A549 (cell line): Measurements from ENCODE around the gene FAM200C. TPM values are rescaled to one million over a fixed set of nuclear protein-coding genes. Genes with fewer than 3 reads are reported as not detected.

Source experiments
- ATAC-seq, 2 experiments: fragments of 200-7000 bp in 1 of 2; fragments of >200 bp in 1 of 2; cut with Nextera tagmentation in 1 of 2; cut with Tn5 transposase in 1 of 2; 3 replicates each; pipeline versions ENCODE4 v1.8.0 to v1.9.1; 2018 to 2020; ENCODE audit warnings: mild to moderate bottlenecking in 1 of 2, moderate library complexity in 1 of 2
- CTCF ChIA-PET: fragments of 300-600 bp; sonication (Branson Sonifier 250); formaldehyde crosslinking; extraction: SDS; loops from one replicate; lab custom pipeline; 2021; ENCODE audit warnings: antibody characterized with exemption, inconsistent platforms; lab: Yijun Ruan, JAX
- POLR2A ChIA-PET: fragments of 350-600 bp; formaldehyde crosslinking; extraction: SDS; loops from one replicate; lab custom pipeline; 2021; ENCODE audit warnings: antibody characterized with exemption, inconsistent platforms; lab: Yijun Ruan, JAX
- DNase-seq, 2 experiments: peaks; one replicate each; pipeline versions ENCODE4 v3.0.0 to v3.0.0-alpha.2; 2011 to 2016; ENCODE audit warnings: low read depth in 1 of 2, low spot score in 1 of 2
- FAIRE-seq: peaks from 2 replicates; lab custom pipeline; 2011; peaks lifted over from hg19 to GRCh38; lab: Jason Lieb, UNC
- H3K27ac ChIP-seq, 2 experiments: fragments of >200 bp; sonication (Bioruptor Twin); formaldehyde crosslinking; 3 replicates each; pipeline ENCODE4 v1.5.1; 2016 to 2017
- H3K4me1 ChIP-seq: fragments of >200 bp; sonication (Bioruptor Twin); formaldehyde crosslinking; 3 replicates; pipeline ENCODE4 v1.6.1; 2016
- H3K4me2 ChIP-seq: fragments of >200 bp; sonication (Bioruptor Twin); formaldehyde crosslinking; 3 replicates; pipeline ENCODE4 v1.6.1; 2016
- H3K4me3 ChIP-seq: fragments of >200 bp; sonication (Bioruptor Twin); formaldehyde crosslinking; 3 replicates; pipeline ENCODE4 v1.5.1; 2016
- H3K9me3 ChIP-seq: fragments of >200 bp; sonication (Bioruptor Twin); formaldehyde crosslinking; 3 replicates; pipeline ENCODE4 v1.6.1; 2016
- CHD2 ChIP-seq: fragments of 150-350 bp; IDR thresholded peaks from 2 replicates; pipeline ENCODE4 v1.6.1; 2014; ENCODE audit warnings: low read length; ENCODE audit not compliant: partially characterized antibody
- CHD4 ChIP-seq: fragments of 200-600 bp; sonication (generic); IDR thresholded peaks from 2 replicates; pipeline ENCODE4 v1.6.1; 2016; ENCODE audit warnings: antibody characterized with exemption, mild to moderate bottlenecking, borderline replicate concordance
- EHMT2 ChIP-seq: fragments of 200-600 bp; sonication (generic); IDR thresholded peaks from 2 replicates; pipeline ENCODE4 v1.6.1; 2016; ENCODE audit warnings: antibody characterized with exemption, low read depth, mild to moderate bottlenecking, moderate library complexity
- EP300 ChIP-seq, 2 experiments: fragments of >200 bp; sonication (Bioruptor Twin); formaldehyde crosslinking; IDR thresholded peaks; 2 replicates in 1 of 2; 3 replicates in 1 of 2; pipeline ENCODE4 v1.6.1; 2016 to 2017
- FOXS1 ChIP-seq: fragments of 250-450 bp; sonication (Bioruptor Pico); IDR thresholded peaks from 2 replicates; pipeline ENCODE4 v1.5.0; 2020; ENCODE audit warnings: mild to moderate bottlenecking, moderate library complexity
- GATA3 ChIP-seq: IDR thresholded peaks from 2 replicates; pipeline ENCODE4 v1.6.1; 2012; ENCODE audit warnings: borderline replicate concordance
- HOXA7 ChIP-seq: fragments of 250-450 bp; sonication (Bioruptor Pico); IDR thresholded peaks from 2 replicates; pipeline ENCODE4 v1.5.0; 2020; ENCODE audit warnings: mild to moderate bottlenecking, moderate library complexity
- HOXB13 ChIP-seq: fragments of 250-450 bp; sonication (Bioruptor Pico); IDR thresholded peaks from 2 replicates; pipeline ENCODE4 v1.5.0; 2020; ENCODE audit warnings: low read depth, mild to moderate bottlenecking, moderate library complexity
- JUN ChIP-seq, 2 experiments: fragments of >200 bp; sonication (Bioruptor Twin); formaldehyde crosslinking; IDR thresholded peaks; 2 replicates in 1 of 2; 3 replicates in 1 of 2; pipeline ENCODE4 v1.6.1; 2016 to 2017
- JUNB ChIP-seq: fragments of >200 bp; sonication (Bioruptor Twin); formaldehyde crosslinking; IDR thresholded peaks from 2 replicates; pipeline ENCODE4 v1.6.1; 2016
- NFE2L2 ChIP-seq: fragments of 150-350 bp; conservative IDR thresholded peaks from 2 replicates; pipeline ENCODE4 v1.6.1; 2014; ENCODE audit warnings: low read length
- NR3C1 ChIP-seq: fragments of >200 bp; sonication (Bioruptor Twin); formaldehyde crosslinking; IDR thresholded peaks from 3 replicates; pipeline ENCODE4 v1.6.1; 2017
- PBX3 ChIP-seq: IDR thresholded peaks from 2 replicates; pipeline ENCODE4 v1.6.1; 2012
- POLR2A ChIP-seq: IDR thresholded peaks from 2 replicates; pipeline ENCODE4 v1.6.1; 2012; ENCODE audit warnings: mild to moderate bottlenecking, low read length
- POLR2AphosphoS2 ChIP-seq: conservative IDR thresholded peaks from 2 replicates; pipeline ENCODE4 v1.6.1; 2012; ENCODE audit warnings: low read length, improper control_type of control experiment, inconsistent platforms
- RAD21 ChIP-seq, 2 experiments: fragments of >200 bp in 1 of 2; sonication (Bioruptor Twin) in 1 of 2; formaldehyde crosslinking in 1 of 2; IDR thresholded peaks in 1 of 2; conservative IDR thresholded peaks in 1 of 2; 2 replicates in 1 of 2; 3 replicates in 1 of 2; pipeline ENCODE4 v1.6.1; 2012 to 2018; ENCODE audit warnings: inconsistent platforms in 1 of 2
- RCOR1 ChIP-seq: fragments of 150-350 bp; IDR thresholded peaks from 2 replicates; pipeline ENCODE4 v1.6.1; 2014; ENCODE audit warnings: antibody characterized with exemption, low read length, low read depth
- REST ChIP-seq: fragments of 200-600 bp; sonication (generic); IDR thresholded peaks from 2 replicates; pipeline ENCODE4 v1.6.1; 2016; ENCODE audit warnings: antibody characterized with exemption, mild to moderate bottlenecking, moderate library complexity
- SMC3 ChIP-seq: fragments of >200 bp; sonication (Bioruptor Twin); formaldehyde crosslinking; IDR thresholded peaks from 3 replicates; pipeline ENCODE4 v1.6.1; 2018; ENCODE audit warnings: inconsistent platforms
- SREBF2 ChIP-seq: fragments of 450-650 bp; IDR thresholded peaks from 2 replicates; pipeline ENCODE4 v1.6.1; 2014; ENCODE audit warnings: mild to moderate bottlenecking, moderate library complexity
- TP53 ChIP-seq: fragments of 250-450 bp; sonication (Bioruptor Pico); IDR thresholded peaks from 2 replicates; pipeline ENCODE4 v1.5.0; 2021; ENCODE audit warnings: mild to moderate bottlenecking, moderate library complexity
- ZC3H11A ChIP-seq: fragments of 450-650 bp; IDR thresholded peaks from 2 replicates; pipeline ENCODE4 v1.6.1; 2014; ENCODE audit warnings: antibody characterized with exemption, mild to moderate bottlenecking
- ZSCAN20 ChIP-seq: fragments of 250-450 bp; sonication (Bioruptor Pico); IDR thresholded peaks from 2 replicates; pipeline ENCODE4 v1.8.0; 2022; ENCODE audit warnings: mild to moderate bottlenecking, moderate library complexity
- WGBS: methylation state at CpG from one replicate; pipeline ENCODE4 v1.1.6; 2017; ENCODE audit errors: missing lambda C conversion rate; 5-methylcytosine and 5-hydroxymethylcytosine counted together
- polyA plus RNA-seq, 4 experiments: library from polyadenylated mRNA; depleted of rRNA in 3 of 4; stranded (reverse); fragments of >200 nt; fragmentation: RNase III in 1 of 4; extraction: RNeasy Plus Mini Kit Qiagen cat#74134 plus additional on column Dnase treatment in 1 of 4; gene quantifications; 2 replicates in 3 of 4; 3 replicates in 1 of 4; pipeline ENCODE4 v1.2.3, GENCODE V29; 2011 to 2017
- TF ChIP-seq, protein P1 (sequence below): fragments of >200 bp; sonication (Bioruptor Twin); formaldehyde crosslinking; IDR thresholded peaks from 3 replicates; pipeline ENCODE4 v1.6.1; 2016
- TF ChIP-seq, protein P2 (sequence below): fragments of >200 bp; sonication (Bioruptor Twin); formaldehyde crosslinking; IDR thresholded peaks from 3 replicates; pipeline ENCODE4 v1.5.1; 2016

The FAM200C gene
- polyA plus RNA-seq, 2 of the 4 experiments (the other 2 are of a cell fraction): 2.7 to 4.3 TPM

DNA sequence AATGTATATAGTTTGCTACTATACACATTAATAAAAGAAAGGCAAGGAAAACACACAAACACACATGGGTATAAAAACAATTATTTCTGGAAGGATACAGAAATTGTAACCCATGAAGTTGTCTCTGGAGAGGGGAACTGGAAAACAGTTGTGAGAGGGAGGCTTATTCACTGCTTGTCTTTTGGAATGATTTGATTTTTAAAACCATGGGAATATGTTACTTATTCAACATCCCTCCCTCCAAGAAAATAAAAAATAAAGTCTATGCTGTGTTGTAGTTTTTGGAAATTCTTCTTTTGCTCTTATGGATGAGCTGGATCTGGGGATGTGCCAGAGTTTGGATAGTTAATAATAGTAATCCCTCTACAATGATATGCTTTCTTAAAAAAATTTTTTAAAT is 23.4 kb downstream of the FAM200C start:
- FAIRE-seq: no peak
- CTCF ChIA-PET: interaction anchor here (1.3 to 5.7 kb wide), 4 partner anchors 14 to 295 kb away, joined by 4 to 22 read pairs (median 6); no protein-coding TSS in a partner anchor
- POLR2A ChIA-PET: no interaction called here

GRCh38 chr5:160375701-160376100 is 24.2 kb downstream of the FAM200C start:
- no peak overlapping the region for H3K4me3 ChIP-seq
- H3K4me1 ChIP-seq: no peaks in the 10 kb centered on the region
- no peak overlapping the region for H3K4me2 ChIP-seq
- H3K9me3 ChIP-seq: no peaks in the 10 kb centered on the region
- TF ChIP-seq, protein P1, sequence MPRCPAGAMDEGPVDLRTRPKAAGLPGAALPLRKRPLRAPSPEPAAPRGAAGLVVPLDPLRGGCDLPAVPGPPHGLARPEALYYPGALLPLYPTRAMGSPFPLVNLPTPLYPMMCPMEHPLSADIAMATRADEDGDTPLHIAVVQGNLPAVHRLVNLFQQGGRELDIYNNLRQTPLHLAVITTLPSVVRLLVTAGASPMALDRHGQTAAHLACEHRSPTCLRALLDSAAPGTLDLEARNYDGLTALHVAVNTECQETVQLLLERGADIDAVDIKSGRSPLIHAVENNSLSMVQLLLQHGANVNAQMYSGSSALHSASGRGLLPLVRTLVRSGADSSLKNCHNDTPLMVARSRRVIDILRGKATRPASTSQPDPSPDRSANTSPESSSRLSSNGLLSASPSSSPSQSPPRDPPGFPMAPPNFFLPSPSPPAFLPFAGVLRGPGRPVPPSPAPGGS: no peak
- no peak for TF ChIP-seq RAD21 (conservative IDR thresholded peaks at IDR 0.05 in 1 of 2, IDR thresholded peaks at IDR 0.05 in 1 of 2)
- no peak for TF ChIP-seq FOXS1 (CRISPR knock-in tag)
- no peak for TF ChIP-seq GATA3
- no peak for TF ChIP-seq SMC3
- TF ChIP-seq CHD2: no peak
- TF ChIP-seq PBX3: no peak
- TF ChIP-seq, protein P2, sequence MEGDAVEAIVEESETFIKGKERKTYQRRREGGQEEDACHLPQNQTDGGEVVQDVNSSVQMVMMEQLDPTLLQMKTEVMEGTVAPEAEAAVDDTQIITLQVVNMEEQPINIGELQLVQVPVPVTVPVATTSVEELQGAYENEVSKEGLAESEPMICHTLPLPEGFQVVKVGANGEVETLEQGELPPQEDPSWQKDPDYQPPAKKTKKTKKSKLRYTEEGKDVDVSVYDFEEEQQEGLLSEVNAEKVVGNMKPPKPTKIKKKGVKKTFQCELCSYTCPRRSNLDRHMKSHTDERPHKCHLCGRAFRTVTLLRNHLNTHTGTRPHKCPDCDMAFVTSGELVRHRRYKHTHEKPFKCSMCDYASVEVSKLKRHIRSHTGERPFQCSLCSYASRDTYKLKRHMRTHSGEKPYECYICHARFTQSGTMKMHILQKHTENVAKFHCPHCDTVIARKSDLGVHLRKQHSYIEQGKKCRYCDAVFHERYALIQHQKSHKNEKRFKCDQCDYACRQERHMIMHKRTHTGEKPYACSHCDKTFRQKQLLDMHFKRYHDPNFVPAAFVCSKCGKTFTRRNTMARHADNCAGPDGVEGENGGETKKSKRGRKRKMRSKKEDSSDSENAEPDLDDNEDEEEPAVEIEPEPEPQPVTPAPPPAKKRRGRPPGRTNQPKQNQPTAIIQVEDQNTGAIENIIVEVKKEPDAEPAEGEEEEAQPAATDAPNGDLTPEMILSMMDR: no peak
- no peak for TF ChIP-seq JUNB
- TF ChIP-seq EP300 (IDR thresholded peaks at IDR 0.05): no peak
- TF ChIP-seq HOXB13 (CRISPR knock-in tag): no peak
- TF ChIP-seq RCOR1: no peak
- no peak for TF ChIP-seq SREBF2
- TF ChIP-seq HOXA7 (CRISPR knock-in tag): no peak
- TF ChIP-seq ZC3H11A: no peak
- no peak for TF ChIP-seq ZSCAN20 (CRISPR knock-in tag)
- no peak for TF ChIP-seq NFE2L2
- no peak for TF ChIP-seq NR3C1
- TF ChIP-seq POLR2A: no peak
- TF ChIP-seq, all 56 proteins: peak for 0
- POLR2A ChIA-PET: no interaction called here
- CTCF ChIA-PET: interaction anchor here (1.3 to 5.7 kb wide), 3 partner anchors 15 to 294 kb away, joined by 4 to 22 read pairs (median 7); no protein-coding TSS in a partner anchor
- FAIRE-seq (no peak), DNase-seq (no peak), ATAC-seq (no peak)
- WGBS: 0% methylated on average over 2 of the region's 2 CpGs
- H3K27ac ChIP-seq: no peak overlapping the region

More for the DNA sequence above, 23.4 kb downstream of the FAM200C start:
- no peaks in the 10 kb centered on the region for H3K4me1 ChIP-seq
- no peaks in the 10 kb centered on the region for H3K9me3 ChIP-seq
- TF ChIP-seq CHD4: no peak
- no peak for TF ChIP-seq JUNB
- no peak for TF ChIP-seq EHMT2
- TF ChIP-seq POLR2AphosphoS2: no peak
- no peak for TF ChIP-seq EP300 (IDR thresholded peaks at IDR 0.05)
- TF ChIP-seq TP53 (CRISPR knock-in tag): no peak
- no peak for TF ChIP-seq REST
- no peak for TF ChIP-seq JUN (IDR thresholded peaks at IDR 0.05)
- TF ChIP-seq, all 56 proteins: peak for 0
- ATAC-seq (no peak), DNase-seq (no peak)
- no peak overlapping the region for H3K27ac ChIP-seq
- no peak overlapping the region for H3K4me2 ChIP-seq
- H3K4me3 ChIP-seq: no peak overlapping the region
